ELF-1 (cell line): ENCODE results near the gene COL25A1.
A peak's percentile ranks its signal among the peaks of the same experiment; 100 is the strongest.
"Not testable (repeated sequence)": the region's sequence is repeated elsewhere in the genome, so short reads cannot be mapped to it uniquely, and the experiment has no call there.

Experiments
- DNase-seq: peaks from one replicate; pipeline ENCODE4 v3.0.0-alpha.2; 2016; ENCODE audit warnings: low read depth, low spot score

Gene COL25A1

DNA sequence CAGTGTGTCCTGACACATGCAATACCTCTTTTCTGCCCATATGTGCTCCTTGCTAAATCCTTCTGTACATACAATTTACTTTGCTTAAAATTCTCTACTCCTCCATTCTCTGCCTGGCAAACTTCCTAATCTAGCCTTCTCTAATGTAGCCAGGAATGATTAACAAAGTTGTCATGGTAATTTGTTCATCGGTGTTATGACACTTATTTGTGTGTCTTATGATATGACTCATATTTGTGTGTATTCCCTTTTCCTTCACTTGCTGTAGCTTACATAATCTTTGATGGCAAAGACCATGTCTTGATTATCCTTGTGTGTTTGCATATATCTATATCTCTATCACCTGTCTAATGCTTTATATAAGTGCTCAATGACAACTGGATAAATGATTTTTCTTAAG lies 133.3 kb downstream of the COL25A1 start:
- DNase-seq, result no peak

GRCh38 chr4:109166586-109166985 lies 135.9 kb downstream of the COL25A1 start:
- no peak for DNase-seq

DNA sequence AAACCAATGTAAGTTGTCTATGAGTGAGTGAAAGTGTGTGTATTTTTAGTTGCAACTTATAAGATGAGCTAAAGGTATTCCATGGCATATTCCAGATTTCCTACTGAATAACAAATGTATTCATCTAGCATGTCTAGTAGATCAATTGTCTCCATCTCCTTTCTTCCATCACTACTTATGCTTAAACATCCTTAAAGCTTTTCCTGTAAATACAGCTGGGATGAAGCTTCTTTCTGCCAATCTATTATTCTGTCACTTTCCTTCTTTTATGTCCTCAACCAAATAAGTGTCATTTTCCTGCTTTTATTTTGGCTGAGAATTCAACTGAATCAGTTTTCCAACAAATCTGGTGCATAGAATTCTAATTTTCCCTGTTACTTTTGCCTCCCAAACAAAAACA lies 136.3 kb downstream of the COL25A1 start:
- DNase-seq, result no peak

- peak; percentile 34 for DNase-seq
Measured at GRCh38 chr4:109164011-109164410, 138.4 kb downstream of the COL25A1 start.

GRCh38 chr4:109163493-109163892 lies 139.0 kb downstream of the COL25A1 start:
- no peak for DNase-seq

- no peak for DNase-seq
Measured at GRCh38 chr4:109162759-109163158, 139.7 kb downstream of the COL25A1 start.

DNA sequence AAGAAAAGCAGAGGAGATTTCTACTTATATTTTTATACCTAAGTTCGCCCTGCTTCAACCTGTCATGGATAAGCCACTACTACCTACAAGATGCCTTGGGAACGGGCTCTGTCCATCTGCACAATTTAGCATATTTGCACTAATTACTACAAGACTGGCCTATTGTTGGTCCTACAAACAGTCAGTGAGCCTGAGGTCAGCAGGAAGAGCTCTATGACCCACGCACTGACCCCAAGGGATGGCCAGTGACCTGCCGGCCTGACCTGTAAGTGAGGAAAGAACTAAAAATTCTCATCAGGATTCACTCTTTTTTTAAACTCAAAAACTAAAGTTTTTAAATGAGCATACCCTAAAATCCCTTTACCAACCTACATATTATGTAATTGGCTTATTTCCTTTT lies 142.0 kb downstream of the COL25A1 start:
- DNase-seq, result no peak

- no peak for DNase-seq
Measured at GRCh38 chr4:109157696-109158095, 144.8 kb downstream of the COL25A1 start.

DNA sequence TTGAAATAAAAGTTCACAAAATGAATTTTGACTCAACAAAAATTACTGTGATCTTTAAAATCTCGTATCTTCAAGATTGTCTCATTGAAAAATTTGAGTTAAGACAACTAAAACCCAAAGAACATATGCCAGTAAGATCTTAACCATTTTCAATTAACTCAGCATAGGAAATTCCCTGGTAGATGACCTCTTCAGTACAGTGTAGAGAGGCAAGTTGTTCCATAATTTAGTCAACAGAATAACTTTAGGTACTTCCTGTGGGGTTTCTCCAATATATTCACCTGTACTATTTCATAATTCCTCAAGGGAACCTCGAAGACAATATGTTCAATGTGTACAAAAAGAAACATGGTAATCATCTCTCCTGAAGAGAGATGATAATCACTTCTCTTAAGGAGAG lies 145.3 kb downstream of the COL25A1 start:
- DNase-seq, result no peak

DNA sequence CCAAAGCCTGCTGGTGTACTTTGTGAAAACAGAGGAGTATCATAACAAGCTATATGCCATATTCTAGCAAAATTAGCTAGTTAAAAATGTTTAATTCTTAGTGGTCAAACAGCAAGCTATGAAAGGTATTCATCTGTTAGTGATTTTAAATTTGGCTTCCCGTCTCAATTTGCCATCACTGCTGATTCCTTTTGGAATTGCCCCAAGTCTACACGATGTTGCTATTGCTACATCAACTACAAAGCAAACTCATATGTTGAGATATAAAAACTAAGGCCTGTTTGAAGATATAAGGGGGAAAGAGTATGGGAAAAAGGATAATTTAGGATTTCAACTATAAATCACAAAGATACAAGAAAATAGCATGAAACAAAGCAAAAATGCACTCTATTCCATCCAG lies 146.1 kb downstream of the COL25A1 start:
- DNase-seq, result no peak

DNA sequence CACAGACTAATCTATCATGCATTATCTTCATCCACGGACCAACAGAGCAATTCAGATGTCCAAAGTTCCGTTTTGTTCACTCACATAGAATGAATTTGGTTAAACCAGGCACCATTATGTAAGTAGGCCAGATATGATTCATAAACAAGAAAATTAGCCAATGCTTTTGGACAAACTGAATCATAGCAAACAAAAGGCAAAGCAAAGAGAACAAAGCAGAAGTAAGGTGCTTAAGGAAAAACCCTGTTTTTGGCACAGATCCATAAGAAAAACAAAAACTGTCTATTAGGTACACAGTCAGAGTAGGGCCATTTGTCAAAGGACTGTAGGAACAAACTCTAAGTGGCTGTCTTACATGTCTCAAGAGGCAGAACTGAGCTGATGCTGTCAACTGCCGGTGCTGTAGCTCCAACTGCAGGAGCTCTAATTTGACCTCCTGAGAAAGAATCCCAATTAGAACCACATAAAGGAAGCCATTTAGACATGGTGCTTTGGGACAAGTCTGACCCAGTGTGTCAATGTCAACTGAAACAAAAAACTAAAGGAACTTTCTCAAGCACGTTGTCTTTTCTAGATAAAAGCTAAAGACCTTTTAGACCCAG lies 146.7 kb downstream of the COL25A1 start:
- DNase-seq, result no peak

- no peak for DNase-seq
Measured at GRCh38 chr4:109155084-109155483, 147.4 kb downstream of the COL25A1 start.

DNA sequence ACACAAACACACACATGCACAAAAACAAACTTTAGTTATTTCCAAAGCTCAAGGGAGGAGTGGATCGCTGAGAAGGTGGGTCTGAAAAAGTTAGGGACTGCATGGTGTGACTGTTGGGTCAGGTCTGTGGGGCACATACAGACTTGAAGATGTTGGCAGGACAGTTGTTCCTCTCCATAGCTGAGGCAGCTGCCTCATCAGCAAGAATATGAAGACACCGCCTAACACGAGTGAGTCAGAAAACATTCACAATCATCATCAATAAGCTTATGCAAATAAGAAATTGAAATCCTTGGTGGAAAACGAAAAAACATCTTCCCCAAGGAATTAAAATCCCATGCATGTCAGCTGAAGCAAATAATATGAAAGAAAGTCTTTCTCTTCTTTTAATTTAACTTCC lies 148.0 kb downstream of the COL25A1 start:
- no peak for DNase-seq

DNA sequence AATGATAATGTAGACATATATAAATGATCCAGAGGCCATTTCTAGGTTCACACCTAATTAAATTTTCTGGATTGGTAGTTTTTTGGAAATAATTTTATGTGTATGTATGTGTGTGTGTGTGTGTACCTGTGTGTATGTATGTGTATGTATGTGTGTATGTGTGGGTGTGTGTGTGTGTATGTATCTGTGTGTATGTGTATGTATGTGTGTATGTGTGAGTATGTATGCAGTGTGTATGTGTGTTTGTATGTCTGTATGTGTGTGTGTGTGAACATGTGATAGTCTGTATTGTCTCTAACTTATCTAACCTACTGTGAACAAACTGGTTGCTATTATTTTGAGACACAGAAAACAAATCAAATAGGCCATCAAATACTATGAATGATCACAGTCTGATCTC lies 152.6 kb downstream of the COL25A1 start:
- no peak for DNase-seq

GRCh38 chr4:109148577-109149075 lies 153.8 kb downstream of the COL25A1 start:
- DNase-seq, result no peak

GRCh38 chr4:109147135-109147534 lies 155.3 kb downstream of the COL25A1 start:
- DNase-seq, result no peak

DNA sequence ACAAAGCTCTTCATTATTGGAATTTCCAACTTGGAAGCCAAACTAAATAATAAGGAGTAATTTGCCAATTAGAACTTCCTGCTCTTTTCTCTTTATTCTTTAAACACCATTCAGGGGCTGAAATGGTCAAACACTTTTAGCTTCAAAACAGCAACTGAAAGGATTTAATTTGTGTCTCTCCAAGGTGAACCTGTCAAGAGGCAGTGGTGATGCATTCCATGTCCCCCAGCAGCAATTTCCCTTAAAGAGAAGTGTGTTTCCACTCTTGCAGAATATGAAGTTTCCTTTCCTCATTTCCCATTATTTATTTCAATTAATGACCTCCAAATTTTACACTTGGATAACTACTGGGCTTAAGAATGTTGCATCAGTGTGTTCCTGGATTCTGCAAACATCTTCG lies 156.0 kb downstream of the COL25A1 start:
- no peak for DNase-seq

DNA sequence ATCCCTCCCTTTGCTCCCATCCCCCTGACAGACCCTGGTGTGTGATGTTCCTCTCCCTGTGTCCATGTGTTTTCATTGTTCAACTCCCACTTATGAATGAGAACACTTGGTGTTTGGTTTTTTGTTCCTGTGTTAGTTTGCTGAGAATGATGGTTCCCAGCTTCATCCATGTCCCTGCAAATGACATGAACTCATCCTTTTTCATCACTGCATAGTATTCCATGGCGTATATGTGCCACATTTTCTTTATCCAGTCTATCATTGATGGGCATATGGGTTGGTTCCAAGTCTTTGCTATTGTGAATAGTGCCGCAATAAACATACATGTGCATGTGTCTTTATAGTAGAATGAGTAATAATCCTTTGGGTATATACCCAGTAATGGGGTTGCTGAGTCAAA lies 164.3 kb downstream of the COL25A1 start:
- DNase-seq, result not testable (repeated sequence)

DNA sequence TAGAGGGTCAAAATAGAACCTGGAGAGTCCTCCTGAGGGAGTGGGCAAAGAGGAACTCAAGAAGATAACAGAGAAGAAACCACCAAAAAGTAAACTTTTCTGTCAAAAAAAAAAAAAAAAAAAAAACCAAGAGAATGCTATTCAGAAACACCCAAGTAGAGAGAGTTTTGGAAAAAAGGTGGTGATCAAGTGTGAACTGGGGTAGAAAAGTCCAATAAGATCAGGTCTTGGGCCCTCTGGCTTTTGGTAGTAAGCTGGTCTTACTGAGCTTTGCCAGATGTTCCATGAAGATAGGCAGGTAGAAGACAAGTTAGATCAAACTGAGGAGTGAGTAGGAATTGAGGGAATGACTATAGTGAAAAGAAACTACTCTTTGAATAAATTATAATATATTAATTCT lies 167.5 kb downstream of the COL25A1 start:
- DNase-seq, result no peak

DNA sequence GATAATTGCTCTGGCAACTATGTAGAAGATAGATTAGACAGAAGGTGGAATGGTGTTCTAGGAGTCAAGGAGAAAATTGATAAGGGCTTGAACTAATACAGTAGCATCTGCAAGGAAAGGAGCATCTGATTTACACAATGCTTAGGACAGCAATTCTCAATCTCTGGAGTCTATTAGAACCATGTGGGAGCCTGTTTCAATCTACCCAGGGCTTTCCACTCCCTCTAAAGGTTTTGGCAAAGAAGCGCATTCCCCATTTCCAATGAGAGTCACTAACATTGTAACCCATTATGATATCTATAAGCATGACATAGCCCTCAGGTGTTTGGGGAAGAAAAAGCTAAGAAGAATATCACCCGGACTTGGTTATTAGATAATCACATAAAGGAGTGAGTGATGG lies 168.2 kb downstream of the COL25A1 start:
- no peak for DNase-seq

DNA sequence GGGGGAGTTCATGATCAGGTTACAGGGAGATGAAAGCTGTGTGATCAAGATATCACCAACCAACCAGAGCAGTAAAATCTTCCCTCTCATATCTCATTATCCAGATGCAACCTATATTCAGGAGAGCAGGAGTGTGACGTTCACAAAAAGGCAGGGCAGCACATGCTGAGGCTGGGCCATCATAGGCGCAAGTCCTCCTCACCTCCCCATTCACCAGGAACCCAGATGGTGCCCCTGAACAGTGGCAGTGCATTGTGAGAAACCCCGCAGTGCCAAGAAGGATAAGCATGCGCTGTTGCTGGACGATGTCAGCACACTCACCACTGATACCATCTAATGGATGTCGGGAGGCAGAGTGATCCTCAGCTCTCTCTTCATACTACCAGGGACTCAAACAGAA lies 170.9 kb downstream of the COL25A1 start:
- DNase-seq, result no peak

DNA sequence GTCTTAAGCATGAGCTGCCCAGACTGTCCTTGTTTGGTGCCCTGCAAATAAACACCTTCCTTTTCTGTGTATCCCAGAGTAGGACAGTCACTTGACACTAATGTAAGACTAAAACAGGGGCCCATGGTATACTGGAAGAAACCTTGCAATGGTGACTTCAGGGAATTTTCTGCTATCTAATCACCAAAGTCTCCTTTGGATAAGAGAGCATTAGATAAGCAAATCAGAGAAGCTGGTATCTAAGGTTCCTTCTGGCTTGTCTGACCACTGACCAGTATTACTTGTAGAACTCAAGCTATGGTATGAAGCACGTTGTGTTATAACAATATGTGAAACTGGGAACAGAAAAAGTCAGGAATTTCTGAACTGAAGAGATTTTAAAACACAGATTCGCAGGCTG lies 173.9 kb downstream of the COL25A1 start:
- DNase-seq, result no peak

- DNase-seq, result no peak
Measured at GRCh38 chr4:109127866-109128265, 174.6 kb downstream of the COL25A1 start.

- DNase-seq, result no peak
Measured at GRCh38 chr4:109126856-109127255, 175.6 kb downstream of the COL25A1 start.
